Psoas muscle (tissue), 8 donors: Measurements from ENCODE around the gene CBL. TPM values are rescaled to one million over a fixed set of nuclear protein-coding genes. Genes with fewer than 3 reads are reported as not detected.

ENCODE experiments used
- ATAC-seq, 4 donors: fragments of 200-7000 bp; cut with Tn5 transposase; one replicate each; pipeline ENCODE4 v1.9.1; 2020; ENCODE audit warnings: moderate library complexity in 3 of 4, mild to moderate bottlenecking in 2 of 4
- DNase-seq, 2 donors: peaks; one replicate each; pipeline ENCODE4 v3.0.0-alpha.2; 2020
- H3K27ac ChIP-seq: fragments of 200-600 bp; one replicate; pipeline ENCODE4 v1.8.0; 2022
- H3K27me3 ChIP-seq, 3 donors: fragments of 200-600 bp in 1 of 3; one replicate each; pipeline versions ENCODE4 v1.6.1 to v1.8.0; 2013 to 2022; ENCODE audit warnings: low read length in 2 of 3, mild to moderate bottlenecking in 2 of 3, moderate library complexity in 1 of 3; ENCODE audit not compliant: insufficient read depth in 3 of 3
- H3K36me3 ChIP-seq, 2 donors: fragments of 200-600 bp in 1 of 2; one replicate each; pipeline versions ENCODE4 v1.6.1 to v1.8.0; 2013 to 2022; ENCODE audit warnings: low read depth in 1 of 2, mild to moderate bottlenecking in 1 of 2, moderate library complexity in 1 of 2; ENCODE audit not compliant: insufficient read depth in 1 of 2
- H3K4me1 ChIP-seq: fragments of 200-600 bp; one replicate; pipeline ENCODE4 v1.8.0; 2022
- H3K4me3 ChIP-seq: fragments of 200-600 bp; one replicate; pipeline ENCODE4 v1.8.0; 2022; ENCODE audit warnings: mild to moderate bottlenecking
- H3K9me3 ChIP-seq: fragments of 200-600 bp; one replicate; pipeline ENCODE4 v1.8.0; 2022
- CTCF ChIP-seq: fragments of 200-600 bp; IDR thresholded peaks from one replicate; pipeline ENCODE4 v1.8.0; 2022; ENCODE audit warnings: antibody characterized with exemption
- WGBS, 3 donors: extraction: QIAGEN DNeasy Blood & Tissue Kit; methylation state at CpG; one replicate each; pipeline versions ENCODE4 v1.1.6 to v1.1.7; 2013; 5-methylcytosine and 5-hydroxymethylcytosine counted together
- intact Hi-C, 2 donors: fragments of 100-400 bp; cut with DNase I; formaldehyde crosslinking; loops; one replicate each; pipeline versions ENCODE4 v1.11.0 to v1.14.2; 2022
- polyA plus RNA-seq, 3 donors: library from polyadenylated mRNA; stranded (reverse); fragments of 200-250 nt; gene quantifications; one replicate each; pipeline ENCODE4 v1.2.3, GENCODE V29; 2013
- total RNA-seq, 4 donors: library from RNA; stranded (reverse); fragmentation: NEBNext Ultra II Directional in 2 of 4; extraction: Animal tissue kit (Norgen Biotek cat#: 25700) in 2 of 4; gene quantifications; one replicate each; pipeline versions ENCODE4 v1.2.1 to v1.2.4, GENCODE V29; 2021 to 2023
- donor health status: healthy with polysubstance abuse.
- donor health status: DM: no; HTN: no; CAD: no; lungs with moderate emphysema.
- donor health status: Bipolar disorder and iron deficiency.
- donor health status: healthy.
- donor health status: DM: yes; HTN: yes; CAD: no.
- donor health status: DM: no; HTN: no; CAD: no.
- donor health status: DM: no; HTN: no; CAD: no.
- donor health status: DM: yes; HTN: yes; CAD: no.

Gene CBL
- total and polyA plus RNA-seq, 7 donors = 0.94 to 7.6 (median 3.6) TPM

DNA sequence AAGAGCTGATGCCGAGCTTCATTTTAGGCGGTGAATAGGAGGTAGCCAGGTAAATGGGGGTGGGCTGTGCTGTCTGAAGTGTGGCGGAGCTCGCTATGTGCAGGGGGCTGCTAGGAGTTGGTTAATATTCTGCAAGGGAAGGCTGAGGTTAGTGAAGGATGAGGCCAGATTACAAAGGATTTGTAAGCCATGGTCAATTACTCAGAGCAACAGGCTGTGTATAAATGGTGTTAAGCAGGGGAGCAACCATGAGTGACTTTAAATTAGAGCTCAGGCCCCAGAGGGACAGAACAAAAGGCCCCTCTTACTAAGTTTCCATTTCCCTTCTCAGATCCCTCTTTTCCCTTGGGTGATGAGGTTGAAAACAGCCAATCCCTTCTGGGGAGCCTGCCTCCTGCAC is 118.0 kb downstream of the CBL start:
- Histone ChIP-seq H3K27ac (no peak overlapping the region), H3K4me3 (no peak overlapping the region), H3K4me1 (peaks cover 4% of the 10 kb centered on the region), H3K27me3 (no peaks in the 10 kb centered on the region), H3K36me3 (no peaks in the 10 kb centered on the region), H3K9me3 (no peaks in the 10 kb centered on the region)
- TF ChIP-seq CTCF = no peak
- WGBS, 3 donors = 63 to 73% (median 66%) methylated on average over 4 of the region's 4 CpGs
- no peak for ATAC-seq
- no peak for DNase-seq
- intact Hi-C loops = loop anchor here in 1 of 2 donors (5.0 to 10.0 kb wide), 2 partner anchors 117 to 179 kb away; partner anchors contain the start of genes ABCG4 and CBL

GRCh38 chr11:119329320-119329719 is 123.2 kb downstream of the CBL start:
- Histone ChIP-seq H3K27ac (no peak overlapping the region), H3K9me3 (no peaks in the 10 kb centered on the region), H3K36me3 (no peaks in the 10 kb centered on the region), H3K4me3 (no peak overlapping the region), H3K27me3 (no peaks in the 10 kb centered on the region), H3K4me1 (no peaks in the 10 kb centered on the region)
- ATAC-seq (no peak), DNase-seq (no peak)
- no peak for TF ChIP-seq CTCF
- 67 to 80% (median 76%) methylated on average over 2 of the region's 2 CpGs for WGBS, 3 donors
- intact Hi-C loops = loop anchor here in 1 of 2 donors (10.0 kb wide), 1 partner anchor 185 kb away; the partner anchor contains the start of gene ABCG4

GRCh38 chr11:119330237-119330636 is 124.1 kb downstream of the CBL start:
- Histone ChIP-seq H3K27ac (no peak overlapping the region), H3K27me3 (no peaks in the 10 kb centered on the region), H3K4me3 (no peak overlapping the region), H3K4me1 (peaks cover under 1% of the 10 kb centered on the region), H3K36me3 (no peaks in the 10 kb centered on the region), H3K9me3 (no peaks in the 10 kb centered on the region)
- no peak for TF ChIP-seq CTCF
- DNase-seq = no peak
- intact Hi-C loops = no loop called here
- ATAC-seq = no peak
- WGBS, 3 donors = 46 to 57% (median 50%) methylated on average over 1 of the region's 1 CpG

GRCh38 chr11:119332111-119332765 is 126.1 kb downstream of the CBL start:
- H3K36me3 ChIP-seq = peaks cover 0 to 11% of the 10 kb centered on the region in 2 donors
- ATAC-seq = no peak
- peaks cover 21% of the 10 kb centered on the region for H3K4me1 ChIP-seq
- intact Hi-C loops = no loop called here
- no peaks in the 10 kb centered on the region for H3K9me3 ChIP-seq
- TF ChIP-seq CTCF = no peak
- no peaks in the 10 kb centered on the region for H3K27me3 ChIP-seq
- WGBS, 3 donors = 72 to 75% (median 73%) methylated on average over 4 of the region's 4 CpGs
- no peak overlapping the region for H3K27ac ChIP-seq
- DNase-seq = no peak
- no peak overlapping the region for H3K4me3 ChIP-seq
